Measurements from ENCODE around the gene FAM89A.
"Not testable (repeated sequence)": the region's sequence is repeated elsewhere in the genome, so short reads cannot be mapped to it uniquely, and the experiment has no call there.

Gene FAM89A

DNA sequence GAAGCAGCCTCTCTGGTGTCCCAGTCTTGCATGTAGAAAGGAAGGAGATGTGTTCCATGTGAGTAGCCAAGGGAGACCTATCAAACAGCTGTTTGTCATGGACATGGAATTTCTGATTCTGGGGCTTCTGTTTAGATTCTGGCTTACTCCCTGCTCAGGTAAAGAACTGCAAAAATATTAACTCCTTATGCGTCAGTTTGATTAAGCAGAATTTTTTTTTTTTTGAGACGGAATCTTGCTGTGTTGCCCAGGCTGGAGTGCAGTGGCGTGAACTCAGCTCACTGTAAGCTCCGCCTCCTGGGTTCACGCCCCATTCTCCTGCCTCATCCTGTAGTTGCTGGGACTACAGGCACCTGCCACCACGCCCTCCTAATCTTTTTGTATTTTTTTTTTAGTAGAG lies 54.3 kb downstream of the FAM89A start:
- in situ Hi-C loops (cut with MboI; ENCODE audit: low pct_unique_long_range_greater_than_20kb, low sequenced_read_pairs, unreplicated experiment), result no loop called here
- no peak for DNase-seq (ENCODE audit: low spot score)
- TF ChIP-seq, protein P1, sequence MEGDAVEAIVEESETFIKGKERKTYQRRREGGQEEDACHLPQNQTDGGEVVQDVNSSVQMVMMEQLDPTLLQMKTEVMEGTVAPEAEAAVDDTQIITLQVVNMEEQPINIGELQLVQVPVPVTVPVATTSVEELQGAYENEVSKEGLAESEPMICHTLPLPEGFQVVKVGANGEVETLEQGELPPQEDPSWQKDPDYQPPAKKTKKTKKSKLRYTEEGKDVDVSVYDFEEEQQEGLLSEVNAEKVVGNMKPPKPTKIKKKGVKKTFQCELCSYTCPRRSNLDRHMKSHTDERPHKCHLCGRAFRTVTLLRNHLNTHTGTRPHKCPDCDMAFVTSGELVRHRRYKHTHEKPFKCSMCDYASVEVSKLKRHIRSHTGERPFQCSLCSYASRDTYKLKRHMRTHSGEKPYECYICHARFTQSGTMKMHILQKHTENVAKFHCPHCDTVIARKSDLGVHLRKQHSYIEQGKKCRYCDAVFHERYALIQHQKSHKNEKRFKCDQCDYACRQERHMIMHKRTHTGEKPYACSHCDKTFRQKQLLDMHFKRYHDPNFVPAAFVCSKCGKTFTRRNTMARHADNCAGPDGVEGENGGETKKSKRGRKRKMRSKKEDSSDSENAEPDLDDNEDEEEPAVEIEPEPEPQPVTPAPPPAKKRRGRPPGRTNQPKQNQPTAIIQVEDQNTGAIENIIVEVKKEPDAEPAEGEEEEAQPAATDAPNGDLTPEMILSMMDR (IDR thresholded peaks at IDR 0.05; ENCODE audit: extremely low read depth, insufficient read depth, missing control alignments), result no peak

DNA sequence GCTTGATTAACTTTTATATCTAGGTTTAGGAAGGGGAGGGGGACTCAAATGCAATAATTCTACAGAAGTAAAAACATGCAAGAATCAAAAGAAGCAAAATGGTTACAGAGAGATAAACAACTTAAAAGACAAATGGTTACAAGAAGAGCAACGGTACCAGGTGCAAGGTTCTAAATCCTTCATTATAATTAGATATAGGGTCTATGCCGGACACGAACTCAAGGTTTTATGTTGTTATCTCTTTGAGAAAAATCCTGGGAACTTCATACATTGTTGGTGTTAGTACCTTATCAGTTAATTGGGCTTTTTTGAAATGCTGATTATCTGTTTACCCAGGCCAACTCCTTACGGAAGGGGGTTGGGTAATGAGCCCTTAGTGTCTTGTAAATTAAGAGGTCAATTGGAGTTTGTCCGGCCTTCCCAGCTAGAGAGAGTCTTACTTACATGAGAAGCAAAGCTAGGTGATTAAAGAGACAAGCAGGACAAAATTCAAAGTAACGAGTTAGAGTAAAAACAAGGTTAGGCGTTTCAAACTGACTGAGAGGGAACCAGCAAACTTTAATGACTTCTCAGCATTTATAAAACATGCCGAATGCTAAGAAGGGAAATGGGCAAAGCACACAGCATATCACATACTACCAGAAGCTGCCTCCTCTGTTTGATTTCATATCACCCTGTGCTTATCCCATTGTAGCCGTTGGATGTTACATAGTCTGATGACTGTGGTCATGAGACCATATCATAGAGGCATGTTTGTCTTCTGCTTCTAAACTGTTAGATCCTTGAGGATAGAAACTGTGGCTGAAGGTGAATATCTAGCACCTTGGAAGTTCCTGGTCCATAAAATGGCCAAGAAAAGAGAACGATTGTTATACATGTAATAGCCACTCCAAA lies 55.2 kb downstream of the FAM89A start:
- DNase-seq (ENCODE audit: low spot score); in situ Hi-C loops (cut with MboI; ENCODE audit: low pct_unique_long_range_greater_than_20kb, low sequenced_read_pairs, unreplicated experiment): not testable (repeated sequence)

DNA sequence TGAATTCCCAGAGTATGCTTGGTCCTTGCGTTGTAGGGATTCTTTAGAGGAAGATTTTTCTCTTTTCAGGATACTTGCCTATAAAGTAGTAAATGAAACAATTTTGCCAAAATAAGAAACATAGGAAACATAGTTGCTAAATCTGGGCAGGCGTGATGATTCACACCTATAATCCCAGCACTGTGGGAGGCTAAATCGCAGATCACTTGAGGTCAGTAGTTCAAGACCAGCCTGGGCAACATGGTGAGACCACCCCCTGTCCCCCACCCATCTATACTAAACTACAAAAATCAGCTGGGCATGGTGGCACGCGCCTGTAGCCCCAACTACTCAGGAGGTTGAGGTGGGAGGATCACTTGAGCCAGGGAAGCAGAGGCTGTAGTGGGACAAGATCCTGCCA lies 56.2 kb downstream of the FAM89A start:
- in situ Hi-C loops (cut with MboI; ENCODE audit: low pct_unique_long_range_greater_than_20kb, low sequenced_read_pairs, unreplicated experiment), result no loop called here
- TF ChIP-seq, protein P1 (IDR thresholded peaks at IDR 0.05; ENCODE audit: extremely low read depth, insufficient read depth, missing control alignments), result no peak
- DNase-seq (ENCODE audit: low spot score), result no peak

DNA sequence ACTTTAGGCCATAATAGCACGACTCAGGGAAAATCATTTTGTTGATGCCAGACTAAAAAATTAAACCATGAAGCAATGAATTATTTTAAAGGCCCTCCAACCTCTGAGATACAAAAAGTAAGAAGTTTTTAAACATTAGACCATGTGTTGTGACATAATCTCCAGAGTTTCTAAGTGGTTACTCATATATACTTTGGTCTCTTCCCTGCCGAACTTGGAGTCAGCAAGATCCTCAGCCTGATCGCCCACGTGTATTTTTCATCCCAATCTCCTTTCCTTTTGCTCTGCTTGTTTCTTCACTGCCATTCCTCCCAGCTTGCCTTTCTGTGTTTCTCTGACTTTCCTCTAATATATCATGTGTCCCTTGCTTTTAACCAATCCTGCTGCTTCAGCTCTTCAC lies 57.4 kb downstream of the FAM89A start:
- in situ Hi-C loops (cut with MboI; ENCODE audit: low pct_unique_long_range_greater_than_20kb, low sequenced_read_pairs, unreplicated experiment), result no loop called here
- TF ChIP-seq, protein P1 (IDR thresholded peaks at IDR 0.05; ENCODE audit: extremely low read depth, insufficient read depth, missing control alignments), result no peak
- DNase-seq (ENCODE audit: low spot score), result no peak

DNA sequence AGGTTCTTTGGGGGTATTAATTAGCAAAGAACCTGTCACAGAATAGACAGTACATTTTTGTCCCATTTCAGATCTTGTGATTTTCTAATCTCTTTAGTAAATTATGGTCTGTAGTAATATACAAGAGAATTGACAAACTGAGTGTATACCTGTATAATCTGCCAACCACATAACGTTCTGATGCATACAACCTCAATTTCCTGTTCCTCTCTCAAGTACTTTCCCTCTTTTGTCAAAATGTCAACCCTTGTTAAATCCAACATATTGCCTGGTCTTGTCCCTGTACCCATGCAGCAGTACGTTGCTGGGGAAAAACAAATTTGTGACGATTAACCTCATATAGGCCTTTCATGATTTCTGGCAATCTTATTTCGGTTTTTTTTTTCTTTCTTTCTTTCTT lies 60.1 kb downstream of the FAM89A start:
- TF ChIP-seq, protein P1 (IDR thresholded peaks at IDR 0.05; ENCODE audit: extremely low read depth, insufficient read depth, missing control alignments), result no peak
- DNase-seq (ENCODE audit: low spot score), result no peak
- in situ Hi-C loops (cut with MboI; ENCODE audit: low pct_unique_long_range_greater_than_20kb, low sequenced_read_pairs, unreplicated experiment), result no loop called here

DNA sequence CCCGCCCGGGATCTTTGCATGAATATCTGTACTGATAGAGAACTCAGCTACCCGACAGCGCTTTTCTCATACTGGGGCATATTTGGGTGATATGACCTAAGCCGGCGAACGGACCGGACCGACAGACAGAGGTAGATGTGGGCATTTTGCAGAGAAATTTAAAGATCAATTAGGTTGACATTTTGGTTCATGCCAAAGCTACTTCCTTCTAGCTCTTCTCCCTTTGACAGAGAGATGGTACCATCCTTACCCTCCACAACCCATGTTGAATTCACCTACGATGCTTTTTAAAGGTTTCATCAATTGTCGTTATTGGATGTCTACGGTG lies 60.7 kb downstream of the FAM89A start:
- TF ChIP-seq, protein P1 (IDR thresholded peaks at IDR 0.05; ENCODE audit: extremely low read depth, insufficient read depth, missing control alignments), result no peak
- DNase-seq (ENCODE audit: low spot score), result no peak
- in situ Hi-C loops (cut with MboI; ENCODE audit: low pct_unique_long_range_greater_than_20kb, low sequenced_read_pairs, unreplicated experiment), result no loop called here

DNA sequence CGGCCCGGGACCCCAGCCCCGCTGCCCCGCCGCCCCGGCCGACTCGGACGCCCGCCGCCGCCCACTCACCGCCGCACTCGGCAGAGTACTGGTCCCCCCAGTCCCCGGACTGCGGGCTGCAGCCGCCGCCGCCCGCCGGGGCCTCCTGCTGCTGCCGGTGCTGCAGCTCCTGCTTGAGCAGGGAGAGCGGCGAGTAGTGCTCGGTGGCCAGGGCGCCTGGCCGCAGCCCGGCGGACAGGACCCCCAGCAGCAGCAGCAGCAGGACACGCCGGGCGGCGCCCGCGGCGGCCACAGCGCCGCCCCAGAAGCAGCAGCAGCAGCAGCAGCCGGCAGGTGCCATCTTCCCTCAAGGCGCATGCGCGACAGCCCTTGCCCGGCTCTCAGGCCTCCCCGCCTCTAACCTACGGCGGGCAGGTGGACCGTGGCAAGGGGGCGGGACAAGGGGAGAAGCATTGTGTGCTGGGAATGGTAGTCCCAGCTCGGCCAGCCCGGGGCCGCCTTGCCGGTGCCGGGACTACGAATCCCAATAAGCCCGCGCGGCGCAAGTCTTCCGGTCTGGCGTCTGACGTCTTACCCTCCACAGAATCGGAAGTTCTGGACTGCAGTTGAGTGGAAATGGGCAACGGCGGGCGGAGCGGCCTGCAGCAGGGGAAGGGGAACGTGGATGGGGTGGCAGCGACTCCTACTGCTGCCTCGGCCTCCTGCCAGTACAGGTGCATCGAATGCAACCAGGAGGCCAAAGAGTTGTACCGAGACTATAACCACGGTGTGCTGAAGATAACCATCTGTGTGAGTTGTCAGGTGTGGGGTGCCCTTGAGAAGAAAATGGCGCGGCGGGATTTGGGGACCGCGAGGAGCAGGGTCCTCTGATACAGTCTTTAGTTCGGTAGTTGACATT lies 61.3 kb downstream of the FAM89A start, which contains the start of the genes ARV1 and TTC13:
TSS of gene ARV1 (plus strand) at position 604 of the 898 bp plus-strand sequence. CDS start at position 616, 12 bp downstream.
TSS of gene TTC13 (minus strand) at position 371 of the 898 bp plus-strand sequence. CDS start at position 340, 31 bp downstream.
- TF ChIP-seq, protein P1 (IDR thresholded peaks at IDR 0.05; ENCODE audit: extremely low read depth, insufficient read depth, missing control alignments), result peak; percentile 48
- in situ Hi-C loops (cut with MboI; ENCODE audit: low pct_unique_long_range_greater_than_20kb, low sequenced_read_pairs, unreplicated experiment), result no loop called here
- DNase-seq (ENCODE audit: low spot score), result peak; percentile 98

Measured in GM13977 (cell line).